ENCODE measurements around the gene BRIP1. TPM values are rescaled to one million over a fixed set of nuclear protein-coding genes. Genes with fewer than 3 reads are reported as not detected.

The BRIP1 gene
- total RNA-seq, 1 experiment from 2014 or later, result 30.2 TPM

DNA sequence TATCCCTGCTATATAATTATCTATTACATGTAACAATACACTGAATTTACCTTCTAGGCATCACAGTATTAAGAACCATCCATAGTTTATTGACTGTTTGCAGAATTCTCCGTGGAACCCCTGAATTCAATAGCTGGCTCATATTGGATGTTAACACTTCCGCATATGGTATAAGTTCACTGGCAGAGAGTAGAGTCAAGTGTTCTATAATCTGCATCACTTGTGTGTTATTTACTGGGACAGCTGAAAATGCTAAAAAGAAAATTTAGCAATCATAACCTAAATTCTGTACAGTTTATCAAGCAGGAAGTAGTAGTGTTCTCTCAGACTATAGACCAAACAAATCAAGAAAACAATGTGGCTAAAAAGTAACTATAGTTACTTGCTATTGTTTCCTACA, 14.5 kb upstream of the BRIP1 start:
- intact Hi-C loops (cut with micrococcal nuclease; ENCODE audit: unreplicated experiment), result no loop called here
- CTCF ChIA-PET, result no interaction called here
- POLR2A ChIA-PET (ENCODE audit: low non-redundant PET), result no interaction called here
- TF ChIP-seq, protein P1, sequence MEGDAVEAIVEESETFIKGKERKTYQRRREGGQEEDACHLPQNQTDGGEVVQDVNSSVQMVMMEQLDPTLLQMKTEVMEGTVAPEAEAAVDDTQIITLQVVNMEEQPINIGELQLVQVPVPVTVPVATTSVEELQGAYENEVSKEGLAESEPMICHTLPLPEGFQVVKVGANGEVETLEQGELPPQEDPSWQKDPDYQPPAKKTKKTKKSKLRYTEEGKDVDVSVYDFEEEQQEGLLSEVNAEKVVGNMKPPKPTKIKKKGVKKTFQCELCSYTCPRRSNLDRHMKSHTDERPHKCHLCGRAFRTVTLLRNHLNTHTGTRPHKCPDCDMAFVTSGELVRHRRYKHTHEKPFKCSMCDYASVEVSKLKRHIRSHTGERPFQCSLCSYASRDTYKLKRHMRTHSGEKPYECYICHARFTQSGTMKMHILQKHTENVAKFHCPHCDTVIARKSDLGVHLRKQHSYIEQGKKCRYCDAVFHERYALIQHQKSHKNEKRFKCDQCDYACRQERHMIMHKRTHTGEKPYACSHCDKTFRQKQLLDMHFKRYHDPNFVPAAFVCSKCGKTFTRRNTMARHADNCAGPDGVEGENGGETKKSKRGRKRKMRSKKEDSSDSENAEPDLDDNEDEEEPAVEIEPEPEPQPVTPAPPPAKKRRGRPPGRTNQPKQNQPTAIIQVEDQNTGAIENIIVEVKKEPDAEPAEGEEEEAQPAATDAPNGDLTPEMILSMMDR (conservative IDR thresholded peaks at IDR 0.05; ENCODE audit: low read depth, low read length), result no peak
- no peak for TF ChIP-seq EZH2 (IDR thresholded peaks at IDR 0.05; ENCODE audit: borderline replicate concordance, low read depth, low read length, poor library complexity, severe bottlenecking)
- no peak for DNase-seq (ENCODE audit: low spot score)
- H3K4me3 ChIP-seq (ENCODE audit: low read depth, low read length, poor library complexity, severe bottlenecking), result no peak overlapping the region
- H3K36me3 ChIP-seq (ENCODE audit: insufficient read depth, low read length, poor library complexity, severe bottlenecking), result peaks cover 35% of the 10 kb centered on the region
- no peak overlapping the region for H3K27ac ChIP-seq (ENCODE audit: low read depth, low read length, poor library complexity, severe bottlenecking)
- no TSS peak for BruUV-seq (replicated peaks)
- H3K9me3 ChIP-seq (ENCODE audit: low read depth, low read length, poor library complexity, severe bottlenecking), result no peaks in the 10 kb centered on the region
- H3K27me3 ChIP-seq (replicated peaks; ENCODE audit: insufficient read depth, low read depth, low read length, poor library complexity), result no peaks in the 10 kb centered on the region
- H3K4me1 ChIP-seq (ENCODE audit: insufficient read depth, low read length, poor library complexity, severe bottlenecking), result no peaks in the 10 kb centered on the region

DNA sequence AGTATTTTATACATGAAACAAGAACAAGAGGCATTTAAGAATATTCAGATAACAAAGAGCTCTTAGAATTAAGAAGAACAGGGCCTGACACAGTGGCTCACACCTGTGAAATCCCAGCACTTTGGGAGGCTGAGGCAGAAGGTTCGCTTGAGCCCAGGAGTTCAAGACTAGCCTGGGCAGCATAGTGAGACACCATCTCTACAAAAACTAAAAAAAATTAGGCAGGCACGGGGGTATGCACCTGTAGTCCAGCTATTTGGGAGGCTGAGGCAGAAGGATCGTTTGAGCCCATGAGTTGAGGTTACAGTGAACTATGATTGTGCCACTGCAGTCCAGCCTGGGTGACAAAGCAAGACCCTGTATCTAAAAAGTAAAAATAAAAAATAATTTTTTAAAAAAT, 12.5 kb upstream of the BRIP1 start:
- DNase-seq (ENCODE audit: low spot score), result no peak
- Histone ChIP-seq H3K27me3 (replicated peaks; ENCODE audit: insufficient read depth, low read depth, low read length, poor library complexity) (no peaks in the 10 kb centered on the region), H3K4me1 (ENCODE audit: insufficient read depth, low read length, poor library complexity, severe bottlenecking) (no peaks in the 10 kb centered on the region), H3K36me3 (ENCODE audit: insufficient read depth, low read length, poor library complexity, severe bottlenecking) (peaks cover 51% of the 10 kb centered on the region), H3K9me3 (ENCODE audit: low read depth, low read length, poor library complexity, severe bottlenecking) (no peaks in the 10 kb centered on the region), H3K27ac (ENCODE audit: low read depth, low read length, poor library complexity, severe bottlenecking) (no peak overlapping the region), H3K4me3 (ENCODE audit: low read depth, low read length, poor library complexity, severe bottlenecking) (no peak overlapping the region)
- POLR2A ChIA-PET (ENCODE audit: low non-redundant PET), result no interaction called here
- intact Hi-C loops (cut with micrococcal nuclease; ENCODE audit: unreplicated experiment), result no loop called here
- no peak for TF ChIP-seq EZH2 (IDR thresholded peaks at IDR 0.05; ENCODE audit: borderline replicate concordance, low read depth, low read length, poor library complexity, severe bottlenecking)
- TF ChIP-seq, protein P1 (conservative IDR thresholded peaks at IDR 0.05; ENCODE audit: low read depth, low read length), result no peak
- CTCF ChIA-PET, result no interaction called here
- no TSS peak for BruUV-seq (replicated peaks)

DNA sequence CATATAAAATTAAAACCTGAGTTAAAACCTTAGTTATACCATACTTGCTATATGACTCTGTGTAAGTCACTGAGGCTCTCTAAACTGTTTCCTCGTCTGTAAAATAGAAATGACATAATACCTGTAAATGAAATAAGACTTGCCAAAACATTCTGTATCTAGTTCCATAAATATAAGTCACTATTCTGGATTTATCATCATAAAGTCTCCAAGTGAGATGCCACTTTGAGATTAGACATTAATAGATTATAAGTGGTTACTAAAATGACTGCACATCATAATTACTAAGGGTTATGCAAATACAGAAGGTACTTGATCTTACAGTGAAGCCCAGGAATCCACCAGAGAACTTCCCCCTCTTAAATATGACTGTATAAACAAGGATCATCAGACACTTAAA, 12.0 kb upstream of the BRIP1 start:
- H3K27ac ChIP-seq (ENCODE audit: low read depth, low read length, poor library complexity, severe bottlenecking), result no peak overlapping the region
- POLR2A ChIA-PET (ENCODE audit: low non-redundant PET), result no interaction called here
- intact Hi-C loops (cut with micrococcal nuclease; ENCODE audit: unreplicated experiment), result no loop called here
- CTCF ChIA-PET, result no interaction called here
- H3K36me3 ChIP-seq (ENCODE audit: insufficient read depth, low read length, poor library complexity, severe bottlenecking), result peaks cover 53% of the 10 kb centered on the region
- DNase-seq (ENCODE audit: low spot score), result no peak
- H3K9me3 ChIP-seq (ENCODE audit: low read depth, low read length, poor library complexity, severe bottlenecking), result no peaks in the 10 kb centered on the region
- TF ChIP-seq, protein P1 (conservative IDR thresholded peaks at IDR 0.05; ENCODE audit: low read depth, low read length), result no peak
- no peak for TF ChIP-seq EZH2 (IDR thresholded peaks at IDR 0.05; ENCODE audit: borderline replicate concordance, low read depth, low read length, poor library complexity, severe bottlenecking)
- H3K4me3 ChIP-seq (ENCODE audit: low read depth, low read length, poor library complexity, severe bottlenecking), result no peak overlapping the region
- H3K4me1 ChIP-seq (ENCODE audit: insufficient read depth, low read length, poor library complexity, severe bottlenecking), result no peaks in the 10 kb centered on the region
- BruUV-seq (replicated peaks), result no TSS peak
- H3K27me3 ChIP-seq (replicated peaks; ENCODE audit: insufficient read depth, low read depth, low read length, poor library complexity), result no peaks in the 10 kb centered on the region

Data from A673 (cell line).